Measurements from ENCODE around the gene USP6NL. TPM values are rescaled to one million over a fixed set of nuclear protein-coding genes. Genes with fewer than 3 reads are reported as not detected.

The USP6NL gene
- total and polyA plus RNA-seq, 10 of the 15 experiments (the other 5 are each of a cell fraction or from before 2014, with no cell fraction given): 4.0 to 27.7 (median 18.2) TPM

GRCh38 chr10:11578802-11579255, 32.6 kb downstream of the USP6NL start (continued):
- no peak for TF ChIP-seq KDM1A (IDR thresholded peaks at IDR 0.05; ENCODE audit: borderline replicate concordance)
- no peak for TF ChIP-seq MEF2A (IDR thresholded peaks at IDR 0.05; ENCODE audit: insufficient read depth, low read depth, low read length)
- peak in 1 of 2 experiments; percentile 41; a peak in 1 of 4 replicates for TF ChIP-seq ETV6 (conservative IDR thresholded peaks at IDR 0.05 in 1 of 2, IDR thresholded peaks at IDR 0.05 in 1 of 2; ENCODE audit: borderline replicate concordance in 1 of 2, low read depth in 1 of 2)
- no peak for TF ChIP-seq GABPA (IDR thresholded peaks at IDR 0.05; ENCODE audit: low read depth)
- peak; percentile 48; the same call in 1 of the 2 replicates for TF ChIP-seq IKZF1 (conservative IDR thresholded peaks at IDR 0.05)
- no peak for TF ChIP-seq CHD2 (IDR thresholded peaks at IDR 0.05; ENCODE audit: borderline replicate concordance, low read depth, low read length)
- peak; percentile 77 for TF ChIP-seq DPF2 (IDR thresholded peaks at IDR 0.05)
- TF ChIP-seq CTCF (IDR thresholded peaks at IDR 0.05 in 2 of 3, conservative IDR thresholded peaks at IDR 0.05 in 1 of 3; ENCODE audit: control insufficient read depth in 2 of 3, extremely low read depth in 1 of 3, insufficient read depth in 1 of 3, low read depth in 3 of 3, low read length in 3 of 3): no peak
- TF ChIP-seq JUND (IDR thresholded peaks at IDR 0.05; ENCODE audit: low read depth, low read length): no peak
- no peak for TF ChIP-seq NFYA (IDR thresholded peaks at IDR 0.05; ENCODE audit: borderline replicate concordance, low read depth, low read length)
- no peak for TF ChIP-seq RB1 (IDR thresholded peaks at IDR 0.05; ENCODE audit: borderline replicate concordance)
- TF ChIP-seq CEBPZ (IDR thresholded peaks at IDR 0.05; ENCODE audit: low read depth, low read length): no peak
- TF ChIP-seq TAF1 (IDR thresholded peaks at IDR 0.05; ENCODE audit: borderline replicate concordance, low read depth, low read length): no peak
- TF ChIP-seq HDGF (IDR thresholded peaks at IDR 0.05): no peak
- no peak for TF ChIP-seq ZNF687 (IDR thresholded peaks at IDR 0.05)
- TF ChIP-seq BCL11A (IDR thresholded peaks at IDR 0.05; ENCODE audit: low read depth, low read length): peak; percentile 70
- TF ChIP-seq SP1 (IDR thresholded peaks at IDR 0.05; ENCODE audit: low read depth, low read length): no peak
- TF ChIP-seq KLF5 (IDR thresholded peaks at IDR 0.05; ENCODE audit: partially characterized antibody): no peak
- no peak for TF ChIP-seq RBBP5 (conservative IDR thresholded peaks at IDR 0.05)

All from GM12878 (cell line).